Nephron progenitor cell (in vitro differentiated cells): ENCODE results near the gene DMC1.
A peak's percentile ranks its signal among the peaks of the same experiment; 100 is the strongest.

Experiments used
- DNase-seq: peaks from one replicate; pipeline ENCODE4 v3.0.0; 2021
- H3K27ac Mint-ChIP-seq: 2 replicates; pipeline ENCODE4 v1.8.0; 2021; ENCODE audit warnings: mild to moderate bottlenecking, moderate library complexity, mixed read lengths
- H3K27me3 Mint-ChIP-seq: 2 replicates; pipeline ENCODE4 v1.8.0; 2021; ENCODE audit warnings: mild to moderate bottlenecking, low read depth, mixed read lengths; ENCODE audit not compliant: poor library complexity
- H3K36me3 Mint-ChIP-seq: 2 replicates; pipeline ENCODE4 v1.8.0; 2021; ENCODE audit warnings: low read depth, mixed read lengths
- H3K4me1 Mint-ChIP-seq: 2 replicates; pipeline ENCODE4 v1.8.0; 2021; ENCODE audit warnings: mixed read lengths
- H3K4me3 Mint-ChIP-seq: 2 replicates; pipeline ENCODE4 v1.8.0; 2021; ENCODE audit warnings: mild to moderate bottlenecking, moderate library complexity, mixed read lengths
- H3K9me3 Mint-ChIP-seq: 2 replicates; pipeline ENCODE4 v1.8.0; 2021; ENCODE audit warnings: mild to moderate bottlenecking, moderate library complexity, mixed read lengths
- TF ChIP-seq, protein P1 (sequence below): fragments of 200-600 bp; sonication (generic); IDR thresholded peaks from 2 replicates; pipeline ENCODE4 v1.5.0; 2021; ENCODE audit warnings: antibody characterized with exemption

The DMC1 gene

DNA sequence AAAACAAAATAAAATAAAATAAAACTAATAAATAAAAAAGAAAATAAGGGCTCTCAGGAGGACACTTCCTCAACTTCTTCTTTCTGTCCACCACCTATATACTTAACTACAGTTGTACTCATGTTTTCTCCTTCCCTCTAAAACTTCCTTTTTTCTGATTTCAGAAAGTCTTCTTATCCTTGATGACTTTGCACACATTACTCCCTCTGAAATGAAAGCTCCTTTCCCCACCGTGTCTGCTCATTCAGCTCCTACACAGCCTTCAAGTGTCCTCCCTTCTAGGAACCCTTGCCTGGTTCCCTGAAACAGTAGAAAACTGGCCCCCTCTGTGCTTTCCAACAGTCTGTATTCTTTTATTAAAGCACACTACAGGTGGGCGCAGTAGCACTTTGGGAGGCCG lies 45.6 kb downstream of the DMC1 start:
- DNase-seq = no peak
- Mint-ChIP-seq H3K4me1 (no peaks in the 10 kb centered on the region), H3K27ac (no peak overlapping the region), H3K4me3 (no peak overlapping the region), H3K9me3 (no peaks in the 10 kb centered on the region), H3K36me3 (no peaks in the 10 kb centered on the region), H3K27me3 (peaks cover 7% of the 10 kb centered on the region)
- TF ChIP-seq, protein P1, sequence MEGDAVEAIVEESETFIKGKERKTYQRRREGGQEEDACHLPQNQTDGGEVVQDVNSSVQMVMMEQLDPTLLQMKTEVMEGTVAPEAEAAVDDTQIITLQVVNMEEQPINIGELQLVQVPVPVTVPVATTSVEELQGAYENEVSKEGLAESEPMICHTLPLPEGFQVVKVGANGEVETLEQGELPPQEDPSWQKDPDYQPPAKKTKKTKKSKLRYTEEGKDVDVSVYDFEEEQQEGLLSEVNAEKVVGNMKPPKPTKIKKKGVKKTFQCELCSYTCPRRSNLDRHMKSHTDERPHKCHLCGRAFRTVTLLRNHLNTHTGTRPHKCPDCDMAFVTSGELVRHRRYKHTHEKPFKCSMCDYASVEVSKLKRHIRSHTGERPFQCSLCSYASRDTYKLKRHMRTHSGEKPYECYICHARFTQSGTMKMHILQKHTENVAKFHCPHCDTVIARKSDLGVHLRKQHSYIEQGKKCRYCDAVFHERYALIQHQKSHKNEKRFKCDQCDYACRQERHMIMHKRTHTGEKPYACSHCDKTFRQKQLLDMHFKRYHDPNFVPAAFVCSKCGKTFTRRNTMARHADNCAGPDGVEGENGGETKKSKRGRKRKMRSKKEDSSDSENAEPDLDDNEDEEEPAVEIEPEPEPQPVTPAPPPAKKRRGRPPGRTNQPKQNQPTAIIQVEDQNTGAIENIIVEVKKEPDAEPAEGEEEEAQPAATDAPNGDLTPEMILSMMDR = no peak

DNA sequence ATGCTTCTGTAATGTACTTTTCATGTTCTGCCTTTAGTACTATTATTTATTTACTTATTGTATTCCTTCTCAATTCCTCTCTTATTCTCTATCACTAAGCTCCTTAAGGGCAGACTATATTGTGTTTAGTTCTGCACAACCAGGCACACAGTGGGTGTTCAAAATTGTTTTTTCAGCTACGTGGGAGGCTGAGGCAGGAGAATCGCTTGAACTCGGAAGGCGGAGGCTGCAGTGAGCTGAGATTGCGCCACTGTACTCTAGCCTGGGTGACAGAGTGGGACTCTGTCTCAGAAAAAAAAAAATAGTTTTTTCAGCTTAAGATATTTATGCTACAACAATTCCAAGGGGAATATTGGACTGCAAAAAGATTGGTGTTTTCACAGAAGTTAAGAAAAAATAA lies 46.5 kb downstream of the DMC1 start:
- Mint-ChIP-seq H3K4me1 (no peaks in the 10 kb centered on the region), H3K36me3 (no peaks in the 10 kb centered on the region), H3K9me3 (no peaks in the 10 kb centered on the region), H3K27ac (no peak overlapping the region), H3K4me3 (no peak overlapping the region), H3K27me3 (peaks cover 7% of the 10 kb centered on the region)
- DNase-seq = no peak
- TF ChIP-seq, protein P1 = no peak

DNA sequence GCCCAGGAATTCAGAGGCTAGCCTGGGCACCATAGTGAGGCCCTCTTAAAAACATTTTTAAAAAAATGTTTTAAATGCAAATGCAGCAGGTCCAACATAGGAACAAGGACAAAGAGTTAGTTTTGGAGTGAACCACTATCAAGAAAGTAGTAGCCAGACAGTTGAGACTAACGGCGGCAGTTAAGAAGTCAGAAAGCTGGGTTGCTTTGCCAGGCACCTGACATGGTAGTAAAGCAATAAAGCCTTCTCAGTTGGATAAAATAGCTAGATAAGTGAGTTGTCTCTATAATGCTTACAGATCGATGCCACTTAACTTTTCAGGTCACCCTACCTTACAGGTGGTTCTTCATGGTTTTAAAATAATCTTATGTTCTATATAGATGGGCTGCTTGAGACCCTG lies 47.0 kb downstream of the DMC1 start:
- H3K9me3 Mint-ChIP-seq = no peaks in the 10 kb centered on the region
- DNase-seq = no peak
- H3K36me3 Mint-ChIP-seq = no peaks in the 10 kb centered on the region
- H3K4me3 Mint-ChIP-seq = no peak overlapping the region
- H3K27ac Mint-ChIP-seq = no peak overlapping the region
- TF ChIP-seq, protein P1 = no peak
- H3K27me3 Mint-ChIP-seq = peaks cover 7% of the 10 kb centered on the region
- H3K4me1 Mint-ChIP-seq = no peaks in the 10 kb centered on the region

DNA sequence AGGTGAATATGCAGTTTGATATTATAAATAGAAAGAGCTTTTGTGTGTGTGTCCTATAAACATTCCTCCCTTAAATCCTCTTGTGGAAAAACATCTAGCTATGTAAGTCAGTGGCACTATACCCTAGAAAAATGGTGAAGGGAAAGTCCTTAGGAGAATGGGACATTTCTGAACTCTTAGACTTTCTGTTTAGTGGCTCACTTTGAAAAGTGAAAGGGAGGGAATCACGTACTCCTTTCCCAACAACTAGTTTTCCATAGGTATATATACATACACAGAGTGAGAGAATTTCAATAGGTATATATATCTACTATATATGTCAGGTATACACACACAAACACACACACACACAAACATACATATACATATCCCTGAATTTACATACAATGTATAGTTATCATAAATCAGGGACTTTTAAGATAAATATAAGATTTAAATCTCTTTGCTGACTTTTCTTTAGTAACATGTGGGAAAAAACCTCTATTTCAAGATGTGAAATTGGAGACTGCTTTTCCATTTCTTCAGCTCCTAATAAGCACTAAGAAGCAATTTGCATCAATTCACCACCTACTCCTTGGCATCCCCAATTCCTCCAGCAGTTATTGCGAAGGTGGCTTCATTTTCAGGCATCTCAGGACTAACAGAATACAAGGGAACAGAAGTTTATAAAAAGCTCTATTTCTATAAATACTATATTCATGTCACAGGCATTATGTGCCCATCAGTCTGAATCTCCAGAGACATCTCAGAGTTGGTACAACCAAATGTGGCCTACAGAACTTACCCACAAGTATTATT lies 50.3 kb downstream of the DMC1 start:
- no peaks in the 10 kb centered on the region for H3K36me3 Mint-ChIP-seq
- no peak for DNase-seq
- H3K27me3 Mint-ChIP-seq = peaks cover 7% of the 10 kb centered on the region
- H3K4me3 Mint-ChIP-seq = no peak overlapping the region
- TF ChIP-seq, protein P1 = no peak
- H3K4me1 Mint-ChIP-seq = peaks cover 6% of the 10 kb centered on the region
- H3K9me3 Mint-ChIP-seq = no peaks in the 10 kb centered on the region
- H3K27ac Mint-ChIP-seq = no peak overlapping the region

DNA sequence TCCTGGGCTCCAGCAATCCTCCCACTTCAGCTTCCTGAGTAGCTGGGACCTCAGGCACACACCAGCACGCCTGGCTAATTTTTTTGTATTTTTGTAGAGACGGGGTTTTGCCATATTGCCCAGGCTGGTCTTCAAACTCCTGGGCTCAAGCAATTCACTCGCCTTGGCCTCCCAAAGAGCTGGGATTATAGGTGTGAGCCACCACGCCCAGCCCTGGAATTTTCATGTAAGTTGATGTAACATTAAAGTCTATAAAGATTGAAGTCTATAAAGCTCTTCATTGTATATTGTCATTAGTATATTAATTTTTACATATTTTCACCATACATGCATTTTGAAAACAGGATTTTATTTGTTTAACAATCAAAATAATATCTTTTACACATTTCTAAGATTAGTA lies 51.4 kb downstream of the DMC1 start:
- no peaks in the 10 kb centered on the region for H3K9me3 Mint-ChIP-seq
- H3K4me1 Mint-ChIP-seq = peaks cover 6% of the 10 kb centered on the region
- H3K27ac Mint-ChIP-seq = no peak overlapping the region
- no peak overlapping the region for H3K4me3 Mint-ChIP-seq
- DNase-seq = no peak
- no peaks in the 10 kb centered on the region for H3K36me3 Mint-ChIP-seq
- peaks cover 7% of the 10 kb centered on the region for H3K27me3 Mint-ChIP-seq
- TF ChIP-seq, protein P1 = no peak

DNA sequence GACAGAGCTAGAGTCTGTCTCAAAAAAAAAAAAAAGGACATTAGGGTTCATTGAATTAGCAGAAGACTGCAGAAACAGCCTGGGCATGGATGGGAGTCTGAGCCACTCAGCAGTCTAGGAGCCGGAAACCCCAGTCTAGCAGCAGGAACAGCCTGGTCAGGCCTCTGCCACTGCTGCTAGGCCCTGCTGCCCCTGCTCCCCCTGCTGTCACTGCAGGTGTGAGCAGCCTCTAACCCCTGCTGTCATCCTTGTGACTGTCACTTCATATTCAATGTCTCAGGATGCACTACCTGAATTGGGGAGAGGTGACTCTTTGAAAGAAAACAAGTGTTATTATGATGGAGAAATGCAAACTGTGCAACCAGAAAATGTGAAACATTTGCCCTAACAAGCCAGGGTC lies 56.9 kb downstream of the DMC1 start:
- peaks cover 2% of the 10 kb centered on the region for H3K27me3 Mint-ChIP-seq
- H3K27ac Mint-ChIP-seq = no peak overlapping the region
- peaks cover 19% of the 10 kb centered on the region for H3K4me1 Mint-ChIP-seq
- no peak overlapping the region for H3K4me3 Mint-ChIP-seq
- no peaks in the 10 kb centered on the region for H3K9me3 Mint-ChIP-seq
- TF ChIP-seq, protein P1 = peak; percentile 20
- H3K36me3 Mint-ChIP-seq = no peaks in the 10 kb centered on the region
- DNase-seq = peak; percentile 14
